Caki2 (cell line): ENCODE measurements around the gene GRK4. TPM values are rescaled to one million over a fixed set of nuclear protein-coding genes. Genes with fewer than 3 reads are reported as not detected.
A peak's percentile ranks its signal among the peaks of the same experiment; 100 is the strongest.

Experiments used
- DNase-seq: peaks from one replicate; pipeline ENCODE4 v3.0.0-alpha.2; 2015; ENCODE audit warnings: low read depth
- in situ Hi-C: cut with HindIII; loops from 2 replicates; pipeline ENCODE4 v1.10.0; 2016; ENCODE audit warnings: low sequenced_read_pairs, low pct_unique_long_range_greater_than_20kb, mixed read lengths
- total RNA-seq: library from RNA; depleted of rRNA; stranded (reverse); fragments of >200 nt; shearing (Covaris generic); gene quantifications from 2 replicates; pipeline ENCODE4 v1.2.3, GENCODE V29; 2014; ENCODE audit warnings: low replicate concordance; rRNA removed

Gene GRK4
- total RNA-seq, 1 experiment from 2014 or later = 1.3 TPM

DNA sequence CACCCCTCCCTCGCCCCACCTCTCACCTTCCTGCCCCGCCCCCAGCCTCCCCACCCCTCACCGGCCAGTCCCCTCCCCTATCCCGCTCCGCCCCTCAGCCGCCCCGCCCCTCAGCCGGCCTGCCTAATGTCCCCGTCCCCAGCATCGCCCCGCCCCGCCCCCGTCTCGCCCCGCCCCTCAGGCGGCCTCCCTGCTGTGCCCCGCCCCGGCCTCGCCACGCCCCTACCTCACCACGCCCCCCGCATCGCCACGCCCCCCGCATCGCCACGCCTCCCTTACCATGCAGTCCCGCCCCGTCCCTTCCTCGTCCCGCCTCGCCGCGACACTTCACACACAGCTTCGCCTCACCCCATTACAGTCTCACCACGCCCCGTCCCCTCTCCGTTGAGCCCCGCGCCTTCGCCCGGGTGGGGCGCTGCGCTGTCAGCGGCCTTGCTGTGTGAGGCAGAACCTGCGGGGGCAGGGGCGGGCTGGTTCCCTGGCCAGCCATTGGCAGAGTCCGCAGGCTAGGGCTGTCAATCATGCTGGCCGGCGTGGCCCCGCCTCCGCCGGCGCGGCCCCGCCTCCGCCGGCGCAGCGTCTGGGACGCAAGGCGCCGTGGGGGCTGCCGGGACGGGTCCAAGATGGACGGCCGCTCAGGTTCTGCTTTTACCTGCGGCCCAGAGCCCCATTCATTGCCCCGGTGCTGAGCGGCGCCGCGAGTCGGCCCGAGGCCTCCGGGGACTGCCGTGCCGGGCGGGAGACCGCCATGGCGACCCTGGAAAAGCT, 110.9 kb downstream of the GRK4 start, which contains the start of the genes HTT and HTT-AS:
HTT (plus strand) TSS at position 604 of the 768 bp plus-strand sequence; CDS start at position 749, 145 bp downstream.
HTT-AS (minus strand) TSS at position 461 of the 768 bp plus-strand sequence.
- in situ Hi-C loops = no loop called here
- DNase-seq = peak; percentile 97

DNA sequence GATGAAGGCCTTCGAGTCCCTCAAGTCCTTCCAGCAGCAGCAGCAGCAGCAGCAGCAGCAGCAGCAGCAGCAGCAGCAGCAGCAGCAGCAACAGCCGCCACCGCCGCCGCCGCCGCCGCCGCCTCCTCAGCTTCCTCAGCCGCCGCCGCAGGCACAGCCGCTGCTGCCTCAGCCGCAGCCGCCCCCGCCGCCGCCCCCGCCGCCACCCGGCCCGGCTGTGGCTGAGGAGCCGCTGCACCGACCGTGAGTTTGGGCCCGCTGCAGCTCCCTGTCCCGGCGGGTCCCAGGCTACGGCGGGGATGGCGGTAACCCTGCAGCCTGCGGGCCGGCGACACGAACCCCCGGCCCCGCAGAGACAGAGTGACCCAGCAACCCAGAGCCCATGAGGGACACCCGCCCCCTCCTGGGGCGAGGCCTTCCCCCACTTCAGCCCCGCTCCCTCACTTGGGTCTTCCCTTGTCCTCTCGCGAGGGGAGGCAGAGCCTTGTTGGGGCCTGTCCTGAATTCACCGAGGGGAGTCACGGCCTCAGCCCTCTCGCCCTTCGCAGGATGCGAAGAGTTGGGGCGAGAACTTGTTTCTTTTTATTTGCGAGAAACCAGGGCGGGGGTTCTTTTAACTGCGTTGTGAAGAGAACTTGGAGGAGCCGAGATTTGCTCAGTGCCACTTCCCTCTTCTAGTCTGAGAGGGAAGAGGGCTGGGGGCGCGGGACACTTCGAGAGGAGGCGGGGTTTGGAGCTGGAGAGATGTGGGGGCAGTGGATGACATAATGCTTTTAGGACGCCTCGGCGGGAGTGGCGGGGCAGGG, 111.7 kb downstream of the GRK4 start:
- in situ Hi-C loops = no loop called here

DNA sequence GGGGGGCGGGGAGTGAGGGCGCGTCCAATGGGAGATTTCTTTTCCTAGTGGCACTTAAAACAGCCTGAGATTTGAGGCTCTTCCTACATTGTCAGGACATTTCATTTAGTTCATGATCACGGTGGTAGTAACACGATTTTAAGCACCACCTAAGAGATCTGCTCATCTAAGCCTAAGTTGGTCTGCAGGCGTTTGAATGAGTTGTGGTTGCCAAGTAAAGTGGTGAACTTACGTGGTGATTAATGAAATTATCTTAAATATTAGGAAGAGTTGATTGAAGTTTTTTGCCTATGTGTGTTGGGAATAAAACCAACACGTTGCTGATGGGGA, 112.2 kb downstream of the GRK4 start:
- DNase-seq = no peak

More for the DNA sequence above, 111.7 kb downstream of the GRK4 start:
- DNase-seq = peak; percentile 64

DNA sequence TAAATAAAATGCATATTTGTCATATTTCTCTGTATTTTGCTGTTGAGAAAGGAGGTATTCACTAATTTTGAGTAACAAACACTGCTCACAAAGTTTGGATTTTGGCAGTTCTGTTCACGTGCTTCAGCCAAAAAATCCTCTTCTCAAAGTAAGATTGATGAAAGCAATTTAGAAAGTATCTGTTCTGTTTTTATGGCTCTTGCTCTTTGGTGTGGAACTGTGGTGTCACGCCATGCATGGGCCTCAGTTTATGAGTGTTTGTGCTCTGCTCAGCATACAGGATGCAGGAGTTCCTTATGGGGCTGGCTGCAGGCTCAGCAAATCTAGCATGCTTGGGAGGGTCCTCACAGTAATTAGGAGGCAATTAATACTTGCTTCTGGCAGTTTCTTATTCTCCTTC, 114.4 kb downstream of the GRK4 start:
- in situ Hi-C loops = no loop called here
- DNase-seq = no peak

More for the DNA sequence above, 112.2 kb downstream of the GRK4 start:
- in situ Hi-C loops = no loop called here

DNA sequence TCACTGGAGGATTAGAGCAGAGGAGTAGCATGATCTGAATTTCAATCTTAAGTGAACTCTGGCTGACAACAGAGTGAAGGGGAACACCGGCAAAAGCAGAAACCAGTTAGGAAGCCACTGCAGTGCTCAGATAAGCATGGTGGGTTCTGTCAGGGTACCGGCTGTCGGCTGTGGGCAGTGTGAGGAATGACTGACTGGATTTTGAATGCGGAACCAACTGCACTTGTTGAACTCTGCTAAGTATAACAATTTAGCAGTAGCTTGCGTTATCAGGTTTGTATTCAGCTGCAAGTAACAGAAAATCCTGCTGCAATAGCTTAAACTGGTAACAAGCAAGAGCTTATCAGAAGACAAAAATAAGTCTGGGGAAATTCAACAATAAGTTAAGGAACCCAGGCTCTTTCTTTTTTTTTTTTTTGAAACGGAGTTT, 116.3 kb downstream of the GRK4 start:
- no peak for DNase-seq
- in situ Hi-C loops = no loop called here

DNA sequence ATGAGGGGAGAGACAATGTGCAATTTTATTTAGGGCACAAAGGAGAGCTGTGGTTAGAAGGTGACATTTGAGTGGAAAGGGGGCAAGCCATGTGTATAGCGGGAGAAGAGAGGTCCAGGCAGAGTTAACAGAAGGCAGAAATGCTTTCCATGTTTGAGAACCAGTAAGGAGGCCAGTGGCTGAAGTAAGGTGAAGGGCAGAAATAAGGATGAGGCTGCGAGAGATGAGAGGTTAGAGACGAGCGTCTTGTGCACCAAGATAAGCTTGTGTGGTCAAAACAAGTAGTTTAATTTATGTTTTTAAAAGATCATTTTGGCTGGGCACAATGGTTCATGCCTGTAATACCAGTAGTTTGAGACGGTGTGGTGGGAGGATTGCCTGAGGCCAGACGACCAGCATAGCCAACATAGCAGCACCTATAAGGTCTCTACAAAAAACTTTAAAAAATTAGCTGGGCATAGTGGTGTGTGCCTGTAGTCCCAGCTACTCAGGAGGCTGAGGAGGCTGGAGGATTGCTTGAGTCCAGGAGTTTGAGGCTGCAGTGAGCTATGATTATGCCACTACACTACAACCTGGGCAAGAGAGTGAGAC, 119.6 kb downstream of the GRK4 start:
- no peak for DNase-seq
- in situ Hi-C loops = no loop called here

DNA sequence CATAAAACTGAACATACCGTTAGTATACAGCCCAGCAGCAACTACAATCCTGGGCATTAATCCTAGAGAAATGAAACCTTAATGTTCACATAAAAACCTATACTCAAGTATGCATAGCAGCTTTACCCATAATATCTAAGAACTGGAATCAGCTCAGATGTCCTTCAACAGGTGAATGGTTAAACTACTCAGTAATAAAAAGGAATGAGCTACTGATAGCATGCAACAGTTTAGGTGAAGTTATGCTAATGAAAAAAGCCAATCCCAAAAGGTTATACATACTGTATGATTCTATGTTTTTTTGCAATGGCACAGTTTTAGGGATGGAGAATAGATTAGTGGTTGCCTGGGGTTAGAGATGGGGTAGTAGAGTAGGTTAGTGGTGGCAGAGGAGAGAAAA, 120.4 kb downstream of the GRK4 start:
- in situ Hi-C loops = no loop called here
- no peak for DNase-seq

DNA sequence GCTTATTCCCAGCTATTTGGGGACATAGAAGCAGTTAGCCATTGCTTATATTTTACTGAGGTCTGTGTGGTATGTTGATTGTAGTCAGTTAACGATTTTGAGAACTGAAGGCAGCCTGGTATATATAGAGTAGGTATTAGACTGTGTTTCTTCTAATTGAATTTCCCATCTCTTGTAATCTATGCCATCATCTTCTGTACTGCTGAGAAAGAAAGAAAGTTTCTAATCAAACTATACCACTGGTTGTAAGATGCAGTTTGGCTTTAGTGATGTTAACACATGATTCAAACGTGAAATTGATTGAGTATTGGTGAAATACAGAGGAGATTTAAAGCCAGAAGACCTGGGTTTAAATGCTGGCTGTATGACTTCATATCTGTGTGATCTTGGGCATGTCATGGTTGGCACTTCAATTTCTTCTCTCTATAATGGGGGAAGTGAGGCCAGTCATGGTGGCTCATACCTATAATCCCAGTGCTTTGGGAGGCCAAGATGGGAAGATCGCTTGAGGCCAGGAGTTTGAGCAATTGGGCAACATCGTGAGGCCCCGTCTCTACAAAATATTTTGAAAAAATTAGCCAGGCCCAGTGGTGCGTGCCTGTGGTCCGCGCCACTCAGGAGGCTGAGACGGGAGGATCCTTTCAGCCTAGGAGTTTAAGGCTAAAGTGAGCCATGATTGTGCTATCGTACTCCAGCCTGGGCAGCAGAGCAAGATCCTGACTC, 122.7 kb downstream of the GRK4 start:
- DNase-seq = no peak
- in situ Hi-C loops = no loop called here

DNA sequence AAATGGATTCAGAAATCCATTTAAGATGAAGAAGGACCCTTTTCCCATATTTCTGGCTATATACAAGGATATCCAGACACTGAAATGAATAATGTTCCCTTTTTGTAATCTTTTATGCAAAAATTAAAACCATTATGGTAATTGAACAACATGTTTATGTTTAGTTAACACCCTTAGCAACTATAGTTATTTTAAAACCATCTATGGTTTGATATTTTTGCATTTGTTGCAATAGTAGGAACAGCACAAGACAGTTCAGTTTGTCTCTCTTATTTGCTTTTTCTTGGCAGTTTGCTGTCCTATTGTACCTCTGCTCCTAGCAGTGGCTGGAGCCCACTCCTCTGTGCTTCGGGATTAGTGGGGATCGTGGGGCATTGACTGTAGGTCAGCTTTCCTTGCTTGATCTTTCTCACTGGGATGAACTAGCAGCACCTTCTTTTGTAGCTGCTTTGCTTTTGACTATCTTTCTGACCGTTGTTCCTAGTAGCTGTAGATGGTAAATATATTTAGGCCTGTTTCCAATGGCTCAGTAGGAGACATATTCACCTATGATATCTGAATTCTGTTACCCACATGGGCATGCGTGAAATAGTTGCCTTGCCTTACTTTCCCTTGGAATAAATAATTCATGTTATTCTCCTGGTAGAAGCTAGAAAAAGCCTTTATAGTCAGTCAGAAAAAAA, 123.9 kb downstream of the GRK4 start:
- DNase-seq = no peak
- in situ Hi-C loops = no loop called here

Other genes starting within 250 kb of the GRK4 start
- gene TNIP2, start 207.2 kb upstream of the GRK4 start, total RNA-seq = 60.8 and 73.0 TPM in 2 replicates
- gene SH3BP2, start 170.5 kb upstream of the GRK4 start, total RNA-seq = 17.9 and 22.6 TPM in 2 replicates
- 98.4 and 132 TPM in 2 replicates for gene ADD1, start 119.7 kb upstream of the GRK4 start, total RNA-seq
- gene NOP14, start 165 bp upstream of the GRK4 start, total RNA-seq = 21.7 and 26.6 TPM in 2 replicates
- not detected in 2 replicates for gene HTT-AS, start 111.0 kb downstream of the GRK4 start, total RNA-seq
- gene HTT, start 111.1 kb downstream of the GRK4 start, total RNA-seq = 11.4 and 20.7 TPM in 2 replicates